Thoracic aorta (tissue), 2 donors: Measurements from ENCODE around the gene TMEM150C. TPM values are rescaled to one million over a fixed set of nuclear protein-coding genes. Genes with fewer than 3 reads are reported as not detected.

ENCODE experiments used
- ATAC-seq: fragments of 150-250 bp; one replicate; pipeline ENCODE4 v1.8.0; 2017; ENCODE audit warnings: low read depth; ENCODE audit not compliant: insufficient number of reproducible peaks, low FRiP score
- DNase-seq: peaks from one replicate; pipeline ENCODE4 v3.0.0-alpha.2; 2020; ENCODE audit warnings: low spot score
- H3K27ac ChIP-seq, 2 donors: fragments of 200-600 bp; sonication (generic); 1 replicate in 1 of 2; 2 replicates in 1 of 2; pipeline ENCODE4 v1.5.1; 2016; ENCODE audit warnings: mild to moderate bottlenecking in 2 of 2, moderate library complexity in 2 of 2
- H3K27me3 ChIP-seq: fragments of 200-600 bp; sonication (generic); replicated peaks from 2 replicates; pipeline ENCODE4 v1.6.0; 2016; ENCODE audit warnings: mild to moderate bottlenecking; ENCODE audit not compliant: insufficient read depth
- H3K36me3 ChIP-seq: fragments of 200-600 bp; sonication (generic); one replicate; pipeline ENCODE4 v1.5.1; 2016
- H3K4me1 ChIP-seq, 2 donors: fragments of 200-600 bp; sonication (generic); 1 replicate in 1 of 2; 2 replicates in 1 of 2; pipeline versions ENCODE4 v1.5.1 to v1.6.0; 2016; ENCODE audit warnings: low read depth in 2 of 2, mild to moderate bottlenecking in 1 of 2; ENCODE audit not compliant: control insufficient read depth in 1 of 2
- H3K4me3 ChIP-seq: fragments of 200-600 bp; sonication (generic); 2 replicates; pipeline ENCODE4 v1.5.1; 2016; ENCODE audit warnings: mild to moderate bottlenecking
- H3K9me3 ChIP-seq: fragments of 200-600 bp; sonication (generic); 2 replicates; pipeline ENCODE4 v1.5.1; 2016
- CTCF ChIP-seq: fragments of 200-600 bp; sonication (generic); IDR thresholded peaks from one replicate; pipeline ENCODE4 v1.5.1; 2019; ENCODE audit warnings: antibody characterized with exemption
- total RNA-seq, 2 donors: library from RNA; depleted of rRNA; stranded (reverse); fragments of >200 nt; gene quantifications; one replicate each; pipeline versions ENCODE4 v1.1.0 to v1.2.3, GENCODE V29; 2016

TMEM150C gene
- total RNA-seq, 2 donors from 2014 or later = 0.92 to 2.0 TPM

GRCh38 chr4:82510216-82510615 is 51.6 kb downstream of the TMEM150C start:
- Histone ChIP-seq H3K9me3 (no peaks in the 10 kb centered on the region), H3K4me1 (no peaks in the 10 kb centered on the region), H3K4me3 (no peak overlapping the region), H3K27ac (no peak overlapping the region), H3K27me3 (no peaks in the 10 kb centered on the region), H3K36me3 (no peaks in the 10 kb centered on the region)
- no peak for TF ChIP-seq CTCF
- DNase-seq (no peak), ATAC-seq (no peak)

GRCh38 chr4:82508806-82509428 is 52.9 kb downstream of the TMEM150C start:
- DNase-seq (no peak), ATAC-seq (no peak)
- Histone ChIP-seq H3K9me3 (no peaks in the 10 kb centered on the region), H3K27ac (no peak overlapping the region), H3K36me3 (no peaks in the 10 kb centered on the region), H3K4me1 (no peaks in the 10 kb centered on the region), H3K4me3 (no peak overlapping the region), H3K27me3 (no peaks in the 10 kb centered on the region)
- TF ChIP-seq CTCF = no peak

- DNase-seq (no peak), ATAC-seq (no peak)
- H3K4me1 ChIP-seq = no peaks in the 10 kb centered on the region
- TF ChIP-seq CTCF = no peak
- no peak overlapping the region for H3K27ac ChIP-seq
- no peak overlapping the region for H3K4me3 ChIP-seq
- H3K36me3 ChIP-seq = no peaks in the 10 kb centered on the region
- no peaks in the 10 kb centered on the region for H3K27me3 ChIP-seq
- no peaks in the 10 kb centered on the region for H3K9me3 ChIP-seq
Observed at GRCh38 chr4:82508011-82508410, 53.8 kb downstream of the TMEM150C start.

GRCh38 chr4:82501154-82501442 is 60.7 kb downstream of the TMEM150C start:
- TF ChIP-seq CTCF = no peak
- ATAC-seq (no peak), DNase-seq (no peak)
- Histone ChIP-seq H3K36me3 (no peaks in the 10 kb centered on the region), H3K4me1 (no peaks in the 10 kb centered on the region), H3K27me3 (no peaks in the 10 kb centered on the region), H3K27ac (no peak overlapping the region), H3K4me3 (no peak overlapping the region), H3K9me3 (no peaks in the 10 kb centered on the region)

- no peak for ATAC-seq
- Histone ChIP-seq H3K27ac (no peak overlapping the region), H3K4me1 (no peaks in the 10 kb centered on the region), H3K36me3 (no peaks in the 10 kb centered on the region), H3K4me3 (no peak overlapping the region), H3K9me3 (no peaks in the 10 kb centered on the region), H3K27me3 (no peaks in the 10 kb centered on the region)
- no peak for DNase-seq
- TF ChIP-seq CTCF = no peak
Observed at GRCh38 chr4:82500435-82501153, 61.2 kb downstream of the TMEM150C start.
